HepG2 (cell line): ENCODE measurements around the gene NFATC4. TPM values are rescaled to one million over a fixed set of nuclear protein-coding genes. Genes with fewer than 3 reads are reported as not detected.

Source experiments
- AGO1 ChIP-seq: fragments of 200-400 bp; formaldehyde crosslinking; IDR thresholded peaks from 2 replicates; pipeline ENCODE4 v1.6.1; 2017; ENCODE audit warnings: mild to moderate bottlenecking, low read depth, low read length, moderate library complexity; ENCODE audit not compliant: poor library complexity, severe bottlenecking
- AGO2 ChIP-seq: fragments of 200-400 bp; formaldehyde crosslinking; optimal IDR thresholded peaks from 2 replicates; pipeline ENCODE3; 2017; ENCODE audit warnings: mild to moderate bottlenecking, low read depth, low read length, moderate library complexity
- ATAD3A ChIP-seq: sonication (generic); formaldehyde crosslinking; IDR thresholded peaks from 2 replicates; pipeline ENCODE4 v1.4.0; 2020; ENCODE audit warnings: missing genetic modification reagents
- ATF7-NPFF ChIP-seq: sonication (generic); formaldehyde crosslinking; IDR thresholded peaks from 2 replicates; pipeline ENCODE4 v1.8.1; 2023; ENCODE audit warnings: mild to moderate bottlenecking, low read depth, missing genetic modification reagents, moderate library complexity
- GTF3A ChIP-seq: sonication (generic); formaldehyde crosslinking; conservative IDR thresholded peaks from 2 replicates; pipeline ENCODE4 v1.4.0; 2020; ENCODE audit warnings: mild to moderate bottlenecking, missing genetic modification reagents
- NFE2 ChIP-seq: sonication (generic); formaldehyde crosslinking; IDR thresholded peaks from 2 replicates; pipeline ENCODE4 v1.4.0; 2020; ENCODE audit warnings: missing genetic modification reagents
- SRY ChIP-seq: sonication (generic); formaldehyde crosslinking; IDR thresholded peaks from 2 replicates; pipeline ENCODE4 v1.8.0; 2022; ENCODE audit warnings: mild to moderate bottlenecking, missing genetic modification reagents
- ZNF101 ChIP-seq: sonication (generic); formaldehyde crosslinking; IDR thresholded peaks from 2 replicates; pipeline ENCODE4 v1.4.0; 2020; ENCODE audit warnings: mild to moderate bottlenecking, low read depth, missing genetic modification reagents, borderline replicate concordance
- ZNF256 ChIP-seq: sonication (generic); formaldehyde crosslinking; conservative IDR thresholded peaks from 2 replicates; pipeline ENCODE4 v1.4.0; 2020; ENCODE audit warnings: missing genetic modification reagents
- ZNF431 ChIP-seq: sonication (generic); formaldehyde crosslinking; IDR thresholded peaks from 2 replicates; pipeline ENCODE4 v1.9.0; 2022; ENCODE audit warnings: missing genetic modification reagents, low read depth, mild to moderate bottlenecking, borderline replicate concordance
- ZNF703 ChIP-seq: sonication (generic); formaldehyde crosslinking; IDR thresholded peaks from 2 replicates; pipeline ENCODE4 v1.5.1; 2020; ENCODE audit warnings: missing genetic modification reagents, mild to moderate bottlenecking, moderate library complexity, borderline replicate concordance
- ZSCAN30 ChIP-seq: sonication (generic); formaldehyde crosslinking; IDR thresholded peaks from 2 replicates; pipeline ENCODE4 v1.5.0; 2020; ENCODE audit warnings: mild to moderate bottlenecking, missing genetic modification reagents
- ZZZ3 ChIP-seq: sonication (generic); formaldehyde crosslinking; IDR thresholded peaks from 2 replicates; pipeline ENCODE4 v1.4.0; 2020; ENCODE audit warnings: missing genetic modification reagents, mild to moderate bottlenecking, borderline replicate concordance
- polyA plus RNA-seq, 8 experiments: library from polyadenylated mRNA; depleted of rRNA in 3 of 8; stranded (reverse) in 7 of 8; unstranded in 1 of 8; fragments of >200 nt; fragmentation: Illumina TruSeq in 4 of 8; extraction: Trizol in 4 of 8; gene quantifications; 2 replicates each; pipeline versions ENCODE4 v1.2.1 to v1.2.3, GENCODE V29; 2011 to 2016; ENCODE audit warnings: low read depth in 4 of 8, missing spikeins in 1 of 8, mixed read lengths in 1 of 8; ENCODE audit not compliant: insufficient read depth in 1 of 8
- total RNA-seq, 5 experiments: library from RNA; depleted of rRNA; stranded (reverse); fragments of >200 nt; fragmentation: Illumina TruSeq; extraction: Trizol; gene quantifications; 2 replicates each; pipeline ENCODE4 v1.2.3, GENCODE V29; 2016; ENCODE audit warnings: low read depth in 1 of 5
- TF ChIP-seq, protein P1 (sequence below): sonication (generic); formaldehyde crosslinking; IDR thresholded peaks from 2 replicates; pipeline ENCODE4 v1.9.0; 2022; ENCODE audit warnings: missing genetic modification reagents, mild to moderate bottlenecking, borderline replicate concordance
- TF ChIP-seq, protein P2 (sequence below): sonication (generic); formaldehyde crosslinking; IDR thresholded peaks from 2 replicates; pipeline ENCODE4 v1.5.0; 2020; ENCODE audit warnings: missing genetic modification reagents
- TF ChIP-seq, protein P3 (sequence below): sonication (generic); formaldehyde crosslinking; IDR thresholded peaks from 2 replicates; pipeline ENCODE4 v1.5.0; 2020; ENCODE audit warnings: mild to moderate bottlenecking, missing genetic modification reagents, moderate library complexity
- TF ChIP-seq, protein P4 (sequence below): sonication (generic); formaldehyde crosslinking; IDR thresholded peaks from 2 replicates; pipeline ENCODE4 v1.4.0; 2020; ENCODE audit warnings: mild to moderate bottlenecking, low read depth, missing genetic modification reagents

NFATC4 gene
- total and polyA plus RNA-seq, 2 of the 13 experiments (the other 11 are each of a cell fraction or from before 2014, with no cell fraction given) = 0.04 to 0.15 TPM

DNA sequence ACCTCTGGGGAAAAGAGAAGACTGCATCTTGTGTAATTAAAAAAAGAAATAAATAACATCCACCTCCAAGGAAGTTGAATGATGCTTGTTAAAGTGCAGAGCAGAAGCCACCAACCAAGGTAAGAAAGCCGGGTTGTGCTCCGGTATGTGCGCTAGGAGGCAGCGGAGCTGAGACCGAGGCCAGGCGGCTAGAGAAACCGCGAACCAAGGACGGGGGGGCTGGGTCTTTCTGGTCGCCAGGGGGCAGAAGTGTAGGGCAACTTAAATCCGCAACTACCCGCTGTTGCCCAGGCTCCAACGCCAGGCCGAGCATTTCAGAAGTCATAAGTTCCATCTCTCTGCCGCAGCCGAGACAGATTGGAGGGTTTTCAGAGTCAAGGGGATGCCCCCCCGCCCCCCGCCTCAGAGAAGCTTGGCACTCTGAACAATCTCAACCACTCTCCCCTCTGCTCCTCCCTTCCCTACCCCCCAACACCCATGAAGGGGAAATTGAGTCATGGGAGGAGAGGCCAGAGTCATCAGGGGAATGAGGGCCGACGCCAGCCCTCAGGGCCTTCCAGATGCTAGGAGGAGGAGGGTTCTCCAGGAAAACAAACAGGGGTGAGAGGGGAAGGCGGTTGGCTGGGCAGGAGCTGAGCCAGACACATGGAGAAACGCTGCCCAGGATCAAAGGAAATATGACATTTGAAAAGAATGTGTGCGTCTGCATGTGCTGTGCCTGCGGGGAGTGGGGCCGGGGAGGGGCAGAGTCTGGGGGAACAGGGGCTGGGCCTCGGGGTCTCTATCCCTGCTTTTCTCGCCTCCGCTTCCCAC, 2.2 kb upstream of the NFATC4 start (continued):
- TF ChIP-seq, protein P1, sequence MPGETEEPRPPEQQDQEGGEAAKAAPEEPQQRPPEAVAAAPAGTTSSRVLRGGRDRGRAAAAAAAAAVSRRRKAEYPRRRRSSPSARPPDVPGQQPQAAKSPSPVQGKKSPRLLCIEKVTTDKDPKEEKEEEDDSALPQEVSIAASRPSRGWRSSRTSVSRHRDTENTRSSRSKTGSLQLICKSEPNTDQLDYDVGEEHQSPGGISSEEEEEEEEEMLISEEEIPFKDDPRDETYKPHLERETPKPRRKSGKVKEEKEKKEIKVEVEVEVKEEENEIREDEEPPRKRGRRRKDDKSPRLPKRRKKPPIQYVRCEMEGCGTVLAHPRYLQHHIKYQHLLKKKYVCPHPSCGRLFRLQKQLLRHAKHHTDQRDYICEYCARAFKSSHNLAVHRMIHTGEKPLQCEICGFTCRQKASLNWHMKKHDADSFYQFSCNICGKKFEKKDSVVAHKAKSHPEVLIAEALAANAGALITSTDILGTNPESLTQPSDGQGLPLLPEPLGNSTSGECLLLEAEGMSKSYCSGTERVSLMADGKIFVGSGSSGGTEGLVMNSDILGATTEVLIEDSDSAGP (CRISPR knock-in tag) = peak; percentile 94
- TF ChIP-seq, protein P2, sequence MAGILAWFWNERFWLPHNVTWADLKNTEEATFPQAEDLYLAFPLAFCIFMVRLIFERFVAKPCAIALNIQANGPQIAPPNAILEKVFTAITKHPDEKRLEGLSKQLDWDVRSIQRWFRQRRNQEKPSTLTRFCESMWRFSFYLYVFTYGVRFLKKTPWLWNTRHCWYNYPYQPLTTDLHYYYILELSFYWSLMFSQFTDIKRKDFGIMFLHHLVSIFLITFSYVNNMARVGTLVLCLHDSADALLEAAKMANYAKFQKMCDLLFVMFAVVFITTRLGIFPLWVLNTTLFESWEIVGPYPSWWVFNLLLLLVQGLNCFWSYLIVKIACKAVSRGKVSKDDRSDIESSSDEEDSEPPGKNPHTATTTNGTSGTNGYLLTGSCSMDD (CRISPR knock-in tag) = no peak
- no peak for TF ChIP-seq AGO1
- 0 out of 2 replicates have a peak, but pooled peaks have one; percentile 44 for TF ChIP-seq ZNF703 (CRISPR knock-in tag)
- TF ChIP-seq ZNF431 (CRISPR knock-in tag) = no peak
- 0 out of 2 replicates have a peak, but pooled peaks have one; percentile 44 for TF ChIP-seq SRY (CRISPR knock-in tag)
- no peak for TF ChIP-seq AGO2
- peak; percentile 88; the same call in 1 of the 2 replicates for TF ChIP-seq ZNF256 (CRISPR knock-in tag)
- 0 out of 2 replicates have a peak, but pooled peaks have one; percentile 40 for TF ChIP-seq ZSCAN30
- TF ChIP-seq ATF7-NPFF (CRISPR knock-in tag) = peak; percentile 68; the same call in 1 of the 2 replicates
- 0 out of 2 replicates have a peak, but pooled peaks have one; percentile 48 for TF ChIP-seq ATAD3A
- TF ChIP-seq ZZZ3 (CRISPR knock-in tag) = peak; percentile 75; the same call in 1 of the 2 replicates
- TF ChIP-seq, protein P3, sequence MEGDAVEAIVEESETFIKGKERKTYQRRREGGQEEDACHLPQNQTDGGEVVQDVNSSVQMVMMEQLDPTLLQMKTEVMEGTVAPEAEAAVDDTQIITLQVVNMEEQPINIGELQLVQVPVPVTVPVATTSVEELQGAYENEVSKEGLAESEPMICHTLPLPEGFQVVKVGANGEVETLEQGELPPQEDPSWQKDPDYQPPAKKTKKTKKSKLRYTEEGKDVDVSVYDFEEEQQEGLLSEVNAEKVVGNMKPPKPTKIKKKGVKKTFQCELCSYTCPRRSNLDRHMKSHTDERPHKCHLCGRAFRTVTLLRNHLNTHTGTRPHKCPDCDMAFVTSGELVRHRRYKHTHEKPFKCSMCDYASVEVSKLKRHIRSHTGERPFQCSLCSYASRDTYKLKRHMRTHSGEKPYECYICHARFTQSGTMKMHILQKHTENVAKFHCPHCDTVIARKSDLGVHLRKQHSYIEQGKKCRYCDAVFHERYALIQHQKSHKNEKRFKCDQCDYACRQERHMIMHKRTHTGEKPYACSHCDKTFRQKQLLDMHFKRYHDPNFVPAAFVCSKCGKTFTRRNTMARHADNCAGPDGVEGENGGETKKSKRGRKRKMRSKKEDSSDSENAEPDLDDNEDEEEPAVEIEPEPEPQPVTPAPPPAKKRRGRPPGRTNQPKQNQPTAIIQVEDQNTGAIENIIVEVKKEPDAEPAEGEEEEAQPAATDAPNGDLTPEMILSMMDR = peak; percentile 100
- TF ChIP-seq GTF3A (CRISPR knock-in tag) = peak; percentile 91; the same call in 1 of the 2 replicates
- TF ChIP-seq, protein P4, sequence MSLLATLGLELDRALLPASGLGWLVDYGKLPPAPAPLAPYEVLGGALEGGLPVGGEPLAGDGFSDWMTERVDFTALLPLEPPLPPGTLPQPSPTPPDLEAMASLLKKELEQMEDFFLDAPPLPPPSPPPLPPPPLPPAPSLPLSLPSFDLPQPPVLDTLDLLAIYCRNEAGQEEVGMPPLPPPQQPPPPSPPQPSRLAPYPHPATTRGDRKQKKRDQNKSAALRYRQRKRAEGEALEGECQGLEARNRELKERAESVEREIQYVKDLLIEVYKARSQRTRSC (CRISPR knock-in tag) = no peak
- no peak for TF ChIP-seq ZNF101 (CRISPR knock-in tag)
- no peak for TF ChIP-seq NFE2 (CRISPR knock-in tag)
